Stimulated activated CD8-positive, alpha-beta memory T cell treated with anti-CD3 and anti-CD28 coated beads, Interleukin-4, amount 100 ng/mL, for 4 hours (primary cell): Measurements from ENCODE around the gene CALCOCO2.
"Not testable (repeated sequence)": the region's sequence is repeated elsewhere in the genome, so short reads cannot be mapped to it uniquely, and the experiment has no call there.

ENCODE experiments used
- DNase-seq, 2 donors: peaks; one replicate each; pipeline ENCODE4 v3.0.0-alpha.2; 2020; ENCODE audit warnings: low read depth in 2 of 2, low spot score in 1 of 2

The CALCOCO2 gene, protein sequence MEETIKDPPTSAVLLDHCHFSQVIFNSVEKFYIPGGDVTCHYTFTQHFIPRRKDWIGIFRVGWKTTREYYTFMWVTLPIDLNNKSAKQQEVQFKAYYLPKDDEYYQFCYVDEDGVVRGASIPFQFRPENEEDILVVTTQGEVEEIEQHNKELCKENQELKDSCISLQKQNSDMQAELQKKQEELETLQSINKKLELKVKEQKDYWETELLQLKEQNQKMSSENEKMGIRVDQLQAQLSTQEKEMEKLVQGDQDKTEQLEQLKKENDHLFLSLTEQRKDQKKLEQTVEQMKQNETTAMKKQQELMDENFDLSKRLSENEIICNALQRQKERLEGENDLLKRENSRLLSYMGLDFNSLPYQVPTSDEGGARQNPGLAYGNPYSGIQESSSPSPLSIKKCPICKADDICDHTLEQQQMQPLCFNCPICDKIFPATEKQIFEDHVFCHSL

DNA sequence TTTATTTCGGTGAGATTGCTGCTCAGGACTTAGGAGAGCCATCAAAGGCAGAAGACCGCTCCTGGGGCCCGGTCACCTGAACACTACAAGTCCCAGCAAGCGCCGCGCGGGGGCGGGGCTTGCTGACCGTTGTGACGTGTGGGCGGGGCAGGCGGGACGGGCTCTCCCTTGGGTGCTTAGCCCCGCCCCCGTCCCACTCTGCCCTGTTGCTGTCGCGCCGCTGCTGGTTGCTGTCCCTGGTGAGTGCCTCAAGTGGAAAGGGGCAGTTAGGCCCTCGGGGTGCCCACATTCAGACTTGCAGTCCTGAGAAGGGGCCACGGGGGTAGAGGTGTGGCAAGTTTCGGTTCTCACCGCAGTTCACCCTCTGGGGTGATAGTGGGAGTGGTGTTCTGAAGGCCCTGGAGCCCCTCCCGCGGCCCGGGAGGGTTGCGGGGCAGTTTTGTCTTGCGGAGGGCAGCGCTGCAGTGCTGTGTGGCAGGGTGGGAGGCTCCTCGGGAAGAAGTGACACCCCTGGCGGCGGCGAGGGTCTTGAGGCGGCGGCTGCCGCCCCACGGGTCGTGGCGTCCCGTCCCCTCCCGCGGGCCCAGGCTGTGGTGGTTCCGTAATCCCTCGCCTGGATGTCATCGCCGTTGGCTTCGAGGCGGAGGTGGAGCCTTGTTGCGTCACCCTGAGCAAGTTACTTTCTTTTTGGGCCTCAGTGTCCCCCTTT lies at the start of gene CALCOCO2:
Gene CALCOCO2, plus strand, starts transcription at position 196 of the 709 bp plus-strand sequence. CDS start 10,673 bp downstream, outside the sequence.
- peak; percentile 52 to 78 for DNase-seq

DNA sequence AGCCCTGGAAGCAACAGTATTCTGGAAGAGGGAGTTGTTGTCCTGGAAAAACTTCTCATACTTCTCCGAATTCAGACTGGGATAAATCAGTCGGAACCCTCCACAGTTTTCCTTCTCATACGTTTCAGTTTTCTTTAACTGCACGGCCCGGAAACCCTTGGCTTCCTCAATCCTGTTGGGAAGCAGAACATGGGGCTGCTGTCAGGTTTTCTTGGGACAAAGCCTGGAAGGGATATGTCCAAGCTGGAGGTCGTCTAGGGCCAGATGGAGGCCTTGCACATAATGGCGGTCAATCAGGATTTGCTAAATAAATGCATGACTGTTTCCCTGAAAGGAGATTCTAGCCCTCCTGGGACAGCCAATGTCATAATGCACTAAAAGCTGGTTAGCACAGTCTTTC lies 43.0 kb upstream of the CALCOCO2 start:
- no peak for DNase-seq

DNA sequence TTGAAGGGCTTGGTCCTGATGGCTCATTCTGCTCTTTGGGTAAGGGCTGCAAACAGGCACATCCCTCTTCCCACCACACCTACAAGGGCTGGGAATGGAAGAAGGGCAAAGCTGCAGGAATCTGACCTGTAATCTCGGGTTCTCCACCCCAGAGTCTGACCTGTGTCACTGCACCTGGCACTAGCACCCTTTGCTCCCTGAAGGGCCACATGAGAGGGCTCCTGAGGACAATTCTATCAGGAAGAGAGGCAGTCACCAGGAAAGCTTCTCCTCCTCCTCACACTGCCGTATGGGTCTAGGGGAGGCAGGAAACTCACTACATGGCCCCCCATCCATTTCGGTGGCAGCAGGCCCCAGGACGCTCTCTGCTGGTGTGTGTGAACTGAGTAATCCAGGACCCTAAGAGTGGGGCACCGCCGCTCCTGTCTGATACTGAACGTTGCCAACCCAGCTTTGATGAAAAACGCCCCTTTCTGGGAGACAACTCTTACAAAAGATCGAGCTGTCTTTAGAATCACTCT lies 40.2 kb upstream of the CALCOCO2 start:
- DNase-seq, result no peak

DNA sequence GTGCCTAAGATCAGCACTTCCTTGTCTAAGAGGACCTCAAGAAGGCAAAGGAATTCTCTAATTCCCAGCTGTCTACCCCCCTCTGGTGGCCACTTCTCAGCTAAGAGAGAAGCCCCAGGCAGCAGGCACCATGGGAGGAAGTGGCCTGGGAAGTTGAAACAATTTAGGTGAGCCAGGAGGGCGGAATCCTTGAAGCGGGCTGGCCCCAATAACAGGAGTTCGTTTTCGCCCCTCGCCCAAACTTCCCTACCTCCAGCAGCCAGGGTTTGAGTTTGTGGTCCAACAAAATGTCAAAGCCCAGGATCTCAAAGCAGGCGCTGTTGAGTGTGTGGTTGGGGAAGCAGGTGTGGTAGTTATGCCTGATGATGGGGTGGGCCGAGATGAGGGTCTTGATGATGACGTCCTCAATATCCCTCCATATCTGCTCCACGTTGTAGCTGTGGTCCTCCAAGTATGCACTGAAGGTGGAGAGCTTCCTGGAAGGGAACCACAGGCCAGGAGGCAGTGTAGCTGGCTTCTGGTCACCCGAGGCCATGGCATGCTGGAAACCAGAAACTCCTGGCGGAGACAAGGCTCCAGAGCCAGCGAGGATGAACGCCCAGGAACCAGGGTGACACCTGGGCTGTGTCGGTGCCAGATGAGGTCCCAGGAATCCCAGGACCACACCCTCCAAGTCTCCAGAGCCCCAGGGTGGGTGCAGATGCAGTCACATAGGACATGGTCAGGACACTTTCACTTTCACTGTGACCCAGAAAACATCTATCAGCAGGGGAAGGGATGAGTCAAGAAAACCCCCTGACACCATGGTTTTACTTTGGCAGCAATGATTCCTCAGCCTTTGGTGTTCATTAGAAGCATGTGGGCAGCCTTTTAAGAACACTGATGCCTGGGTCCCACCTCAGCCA lies 39.5 kb upstream of the CALCOCO2 start:
- peak in 1 of 2 donors; percentile 1 for DNase-seq

DNA sequence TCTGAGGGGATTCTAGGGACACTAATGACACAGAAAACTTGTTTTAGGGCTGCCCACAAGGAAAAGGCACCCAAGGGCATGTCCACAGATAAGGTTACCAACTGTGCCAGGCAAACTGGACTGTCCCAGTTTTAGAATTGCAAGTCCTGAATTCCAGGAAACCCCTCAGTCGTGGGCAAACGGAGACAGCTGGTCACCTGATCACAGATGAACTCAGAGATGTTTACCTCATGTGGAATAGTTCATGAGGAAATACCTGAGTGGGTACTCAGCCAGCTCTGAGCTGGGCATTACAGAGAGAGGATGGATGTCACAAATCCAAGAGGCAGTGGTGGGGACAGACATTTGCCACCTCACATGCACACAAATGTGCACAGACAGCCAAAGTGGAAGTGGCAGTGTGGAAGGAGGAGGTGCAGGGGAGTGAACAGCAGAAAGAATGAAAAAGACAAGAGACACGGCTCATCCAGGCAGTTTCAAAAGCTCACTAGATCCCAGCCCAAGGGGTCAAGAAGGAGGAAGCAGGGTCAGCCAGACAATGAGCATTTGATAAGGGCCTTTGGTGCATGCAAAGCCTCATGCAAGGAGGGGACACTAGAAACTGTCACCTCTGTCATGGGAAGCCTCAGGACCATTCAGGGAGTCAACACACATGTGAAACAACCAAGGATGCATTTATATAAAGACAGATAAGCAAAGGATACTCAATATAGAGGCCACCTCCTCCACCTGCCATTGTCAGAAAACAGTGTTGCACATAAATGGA lies 38.6 kb upstream of the CALCOCO2 start:
- no peak for DNase-seq

DNA sequence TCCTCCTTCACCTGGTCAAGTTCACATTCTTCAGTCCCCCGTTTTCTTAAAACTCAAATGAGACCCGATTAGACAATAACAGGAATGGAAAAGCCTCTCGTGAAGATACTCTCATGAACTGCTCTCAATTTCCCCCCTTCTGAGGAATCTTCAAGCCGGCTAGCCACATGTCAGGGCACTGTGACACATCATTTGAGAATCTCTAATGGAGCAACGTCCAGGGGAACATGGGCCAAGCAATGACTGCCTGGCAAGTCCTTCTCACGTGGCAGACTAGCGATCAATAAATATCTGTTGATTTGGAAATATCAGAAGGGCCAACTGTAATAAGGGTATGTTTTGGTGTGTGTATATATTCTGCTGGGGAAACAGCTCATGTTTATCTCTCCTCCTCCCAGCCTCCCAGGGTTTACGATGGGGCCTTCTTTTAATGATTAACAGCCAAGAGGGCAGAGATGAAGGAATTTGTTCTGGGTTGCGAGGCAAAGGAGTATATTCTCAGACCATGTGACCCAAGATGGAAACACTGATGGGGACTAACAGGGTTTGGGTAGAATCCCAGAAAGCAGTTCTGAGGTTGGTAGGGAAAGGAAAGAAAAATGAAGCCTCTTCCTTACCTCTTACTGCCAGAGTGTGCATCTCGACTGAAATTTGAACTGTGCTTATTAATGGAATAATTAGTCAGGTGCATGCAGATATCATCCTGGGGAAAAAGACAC lies 35.2 kb upstream of the CALCOCO2 start:
- DNase-seq, result no peak

DNA sequence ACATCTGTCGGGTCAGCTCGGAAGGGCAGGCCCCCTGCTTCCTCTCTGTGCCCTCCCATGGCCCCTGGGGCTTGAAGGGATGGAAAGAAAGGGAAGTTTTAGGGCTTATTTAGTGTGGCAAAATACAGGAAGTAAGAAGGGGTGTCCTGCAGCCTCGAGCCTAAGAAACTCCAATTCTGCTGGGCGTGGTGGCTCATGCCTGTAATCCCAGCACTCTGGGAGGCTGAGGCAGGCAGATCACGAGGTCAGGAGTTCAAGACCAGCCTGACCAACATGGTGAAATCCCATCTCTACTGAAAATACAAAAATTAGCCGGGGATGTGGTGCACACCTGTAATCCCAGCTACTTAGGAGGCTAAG lies 34.7 kb upstream of the CALCOCO2 start:
- DNase-seq, result not testable (repeated sequence)

DNA sequence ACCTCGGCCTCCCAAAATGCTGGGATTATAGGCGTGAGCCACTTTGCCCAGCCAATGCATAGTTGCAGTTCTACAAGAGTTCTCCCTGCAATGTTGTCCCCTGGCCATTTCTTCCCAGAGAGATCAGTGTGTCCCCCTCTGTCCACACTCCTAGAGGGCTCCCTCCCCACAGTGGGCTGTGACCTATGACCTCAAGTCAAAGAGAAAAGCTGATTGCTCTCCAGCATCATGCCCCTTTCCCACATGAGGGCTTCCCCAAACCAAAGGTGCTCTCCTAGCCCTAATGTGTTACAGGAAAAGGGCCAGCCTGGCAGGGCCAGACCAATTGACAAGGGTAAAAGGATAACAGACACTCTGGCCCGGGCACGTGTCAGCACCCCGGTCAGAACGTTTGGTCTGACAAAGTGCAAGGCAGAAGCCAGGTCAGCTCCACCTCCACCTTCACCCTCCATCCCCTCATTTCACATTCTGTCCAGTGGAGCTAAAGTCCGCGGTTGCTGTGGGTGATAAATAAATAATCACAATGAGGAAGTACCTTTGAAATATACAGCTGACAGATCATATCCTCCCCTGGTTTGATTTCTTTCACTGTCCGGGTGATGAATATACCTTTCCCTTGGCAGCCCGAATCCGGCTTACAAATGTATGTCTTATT lies 31.6 kb upstream of the CALCOCO2 start:
- DNase-seq, result no peak

DNA sequence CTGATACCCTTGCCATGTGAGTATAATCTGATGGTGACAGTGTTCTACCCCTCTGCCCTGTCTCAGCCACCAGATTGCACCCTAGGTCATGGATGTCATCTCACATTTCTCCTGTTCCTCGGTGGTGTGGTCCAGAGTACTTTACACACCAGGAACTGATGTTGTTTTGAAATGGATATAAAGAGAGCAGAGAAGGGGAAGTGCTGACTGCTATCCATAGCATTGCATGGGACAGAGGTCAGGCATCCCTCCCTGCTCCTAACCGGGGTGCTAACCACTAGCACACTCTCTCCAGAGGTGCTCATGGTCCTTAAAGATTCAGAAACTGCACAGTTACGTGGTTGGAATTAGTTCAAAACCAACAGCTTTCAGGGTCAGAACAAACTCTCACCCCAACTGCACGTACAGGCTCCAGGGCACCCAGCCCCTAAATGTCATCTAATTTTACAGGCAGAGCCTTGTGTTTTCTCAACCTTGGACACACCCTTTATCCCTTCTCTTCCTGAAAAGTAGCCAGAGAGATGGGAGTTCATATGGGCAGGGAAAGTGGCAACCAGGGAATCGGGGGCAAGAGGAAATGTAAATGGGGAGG lies 30.1 kb upstream of the CALCOCO2 start:
- DNase-seq, result no peak

DNA sequence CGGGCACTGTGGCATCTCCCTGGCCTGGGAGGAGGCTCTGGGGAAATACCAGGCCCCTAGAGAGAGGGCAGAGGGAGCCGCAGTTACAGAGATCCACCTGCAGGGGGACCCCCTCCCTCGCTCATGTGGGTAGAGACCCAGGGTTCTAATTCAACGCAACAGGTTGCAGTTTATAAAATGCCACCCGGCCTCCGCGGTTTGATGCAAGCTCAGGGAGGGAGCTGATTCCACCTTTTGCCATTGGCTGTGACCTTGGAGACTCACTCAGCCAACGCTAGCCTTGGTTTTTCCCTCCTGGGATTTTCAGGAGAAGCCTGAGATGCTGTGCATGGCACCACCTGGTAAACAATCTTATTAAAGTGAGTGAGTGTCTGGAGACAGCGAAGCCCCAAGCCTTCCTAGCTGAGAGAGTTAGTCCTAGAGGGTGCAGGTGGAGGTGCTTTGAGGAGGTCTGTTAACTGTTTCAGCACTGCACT lies 25.9 kb upstream of the CALCOCO2 start:
- DNase-seq, result peak; percentile 27 to 50

DNA sequence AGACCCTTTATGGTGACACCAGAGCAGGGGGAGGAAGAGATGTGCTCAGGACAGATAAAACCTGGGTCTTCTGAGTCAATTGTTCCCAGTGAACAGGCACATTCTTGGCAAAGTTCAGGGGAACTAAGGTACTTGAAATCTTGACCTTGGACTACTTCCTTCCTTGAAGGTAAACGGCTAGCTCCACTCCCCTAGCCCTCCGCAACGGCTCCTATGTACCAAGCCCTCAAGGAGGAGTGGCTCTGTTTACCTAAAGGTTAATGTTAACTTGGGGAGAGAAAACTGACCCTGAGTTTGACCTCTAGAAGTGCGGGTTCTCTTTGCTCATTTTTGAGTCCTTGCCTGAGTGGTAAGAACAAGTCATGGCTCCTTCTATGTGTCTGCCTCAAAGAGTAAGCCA lies 21.7 kb upstream of the CALCOCO2 start:
- DNase-seq, result no peak

DNA sequence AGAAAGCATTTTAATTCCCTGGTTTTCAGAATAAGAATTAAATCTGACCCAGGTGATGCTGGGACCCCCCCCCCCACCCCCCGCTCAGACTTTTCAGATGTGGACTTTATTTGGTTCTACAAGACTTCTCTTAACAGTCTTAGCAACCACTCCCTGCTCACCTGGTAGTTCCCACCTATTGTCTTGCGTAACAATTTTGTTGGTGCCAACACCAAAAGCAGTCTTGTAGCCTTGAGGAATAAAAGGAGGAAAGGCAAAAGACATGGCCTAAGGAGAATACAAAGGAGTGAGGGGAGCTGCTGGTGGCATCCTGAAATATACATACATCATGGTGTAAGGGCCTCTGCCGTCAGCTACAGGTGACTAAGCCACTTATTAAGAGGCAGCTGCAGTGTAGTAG lies 18.8 kb upstream of the CALCOCO2 start:
- DNase-seq, result no peak

DNA sequence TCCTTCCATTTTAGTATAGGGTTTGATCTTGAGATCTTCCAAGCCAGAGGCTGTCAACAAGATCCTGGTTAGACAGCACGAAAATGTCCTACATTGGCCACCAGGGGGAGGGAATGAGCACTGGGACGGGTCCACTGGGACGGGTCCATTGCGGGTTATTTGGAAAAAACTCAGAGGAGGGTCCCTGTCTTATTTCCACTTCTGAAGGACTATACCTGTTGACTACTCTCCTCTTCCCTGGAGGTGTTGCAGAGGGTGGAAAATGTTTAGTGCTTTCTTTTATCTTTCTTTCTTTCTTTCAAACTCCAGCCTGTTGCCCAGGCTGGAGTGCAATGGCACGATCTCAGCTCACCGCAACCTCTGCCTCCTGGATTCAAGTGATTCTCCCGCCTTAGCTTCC lies 16.3 kb upstream of the CALCOCO2 start:
- peak; percentile 19 to 35 for DNase-seq

DNA sequence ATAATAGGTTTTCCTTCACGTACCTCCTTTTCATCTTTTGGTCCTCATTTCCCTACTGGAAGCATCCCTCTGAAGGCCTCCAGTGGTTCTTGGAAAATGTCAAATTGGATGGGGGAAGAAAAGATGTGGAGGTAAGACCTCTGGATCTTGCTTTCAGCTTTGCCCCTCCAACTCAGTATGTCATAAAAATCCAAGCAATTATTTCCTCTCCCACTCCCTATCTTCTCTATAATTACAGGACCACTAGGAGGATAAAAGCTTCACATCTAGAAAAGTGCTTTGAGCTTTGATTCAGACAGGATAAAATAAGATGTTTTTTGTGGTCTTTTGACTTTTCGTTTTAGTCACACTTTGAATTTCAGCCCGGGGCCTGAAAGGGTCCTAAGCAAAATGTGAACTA lies 15.5 kb upstream of the CALCOCO2 start:
- DNase-seq, result no peak

DNA sequence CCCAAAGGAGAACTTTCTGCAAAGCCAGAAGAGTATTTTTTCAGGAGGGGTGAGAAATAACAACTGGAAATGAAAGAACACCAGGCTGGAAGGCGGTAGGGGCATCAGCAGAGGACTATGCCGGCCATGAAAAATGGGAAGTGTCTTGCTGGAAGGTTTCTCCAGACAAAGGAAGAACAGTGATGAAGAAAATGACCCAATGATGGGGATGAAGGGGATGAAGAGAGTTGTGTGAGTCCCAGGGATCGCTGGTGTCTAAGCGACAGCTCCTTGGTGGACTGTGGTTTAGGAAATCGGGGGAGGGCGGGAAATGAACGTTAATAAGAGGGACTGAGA lies 14.4 kb upstream of the CALCOCO2 start:
- DNase-seq, result no peak

DNA sequence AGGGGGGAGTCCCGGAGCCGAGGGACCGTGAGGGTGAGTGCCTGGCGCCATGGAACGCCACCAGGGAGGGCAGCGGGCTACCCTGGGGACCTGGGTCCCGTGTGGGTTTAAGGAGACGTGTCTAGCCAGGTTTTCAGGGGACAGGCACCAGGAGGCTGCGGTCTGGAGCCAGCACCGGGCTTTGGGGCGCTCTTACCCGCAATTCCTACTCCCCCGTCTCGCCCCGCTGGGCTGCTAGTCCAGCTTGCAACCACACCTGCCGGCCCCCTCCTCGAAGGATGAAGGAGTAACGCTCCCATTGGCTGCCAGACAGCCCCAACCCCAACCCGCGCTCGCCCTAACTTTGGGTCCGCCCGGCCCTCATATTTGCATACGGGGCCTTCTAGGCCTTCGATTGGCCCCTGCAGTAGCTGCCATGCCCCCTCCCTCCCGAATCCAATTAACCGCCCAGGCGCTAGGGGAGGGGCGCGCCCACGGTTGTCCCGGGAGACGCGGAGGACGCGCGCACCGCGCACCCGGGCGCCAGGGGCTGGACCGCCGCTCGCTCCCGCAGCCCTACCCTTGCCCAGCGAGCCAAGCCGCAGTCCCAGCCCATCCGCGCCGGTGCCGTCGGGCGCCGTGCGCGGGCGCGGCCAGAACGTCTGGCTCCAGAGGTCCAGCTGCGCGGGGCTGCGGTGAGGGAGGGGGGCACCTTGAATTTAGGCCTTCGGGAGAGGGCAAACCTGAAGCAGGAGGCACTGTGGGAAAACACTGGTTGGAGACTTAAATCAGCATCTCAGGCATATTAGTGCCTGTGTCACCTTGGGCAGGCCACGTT lies 13.9 kb upstream of the CALCOCO2 start, which contains the start of gene TTLL6:
Gene TTLL6, minus strand, starts transcription at position 456 of the 817 bp plus-strand sequence. Its CDS starts 157 bp downstream, at position 299.
- DNase-seq, result peak; percentile 35 to 46

DNA sequence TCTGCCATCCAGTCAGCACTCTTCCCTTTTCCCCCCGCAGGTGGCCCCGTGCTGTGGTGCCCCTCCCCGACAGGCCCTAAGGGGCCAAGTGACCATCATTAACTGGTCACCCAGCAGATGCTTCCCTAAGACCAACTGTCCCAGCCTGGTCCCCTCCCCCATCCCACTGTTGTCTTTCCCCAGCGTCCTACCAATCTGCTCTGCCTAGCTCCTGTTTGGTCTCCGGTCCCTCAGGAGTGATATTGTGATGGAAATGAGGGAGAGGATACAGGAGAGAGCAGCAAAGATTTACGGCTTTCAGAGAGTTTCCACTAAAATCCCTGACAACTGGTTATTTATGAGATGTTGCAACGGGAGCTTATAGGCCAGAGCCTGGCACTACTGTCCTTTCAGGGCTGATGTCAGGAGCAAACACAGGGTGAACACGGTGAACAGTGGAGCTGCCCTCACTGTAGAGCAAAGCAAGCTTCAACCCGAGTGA lies 12.4 kb upstream of the CALCOCO2 start:
- no peak for DNase-seq

DNA sequence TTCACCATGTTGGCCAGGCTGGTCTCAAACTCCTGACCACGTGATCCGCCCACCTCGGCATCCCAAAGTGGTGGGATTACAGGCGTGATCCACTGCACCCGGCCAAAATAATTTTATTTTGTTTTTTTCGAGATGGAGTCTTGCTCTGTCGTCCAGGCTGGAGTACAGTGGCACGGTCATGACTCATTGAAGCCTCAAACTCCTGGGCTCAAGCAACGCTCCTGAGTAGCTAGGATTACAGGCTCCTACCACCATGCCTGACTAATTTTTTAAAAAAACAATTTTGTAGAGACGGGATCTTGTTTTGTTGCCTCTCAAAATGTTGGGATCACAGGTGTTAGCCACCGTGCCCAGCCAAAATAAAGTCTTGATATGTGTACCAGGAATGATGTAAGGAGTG lies 11.4 kb upstream of the CALCOCO2 start:
- no peak for DNase-seq
